Endothelial cell of umbilical vein (primary cell): ENCODE measurements around the gene MAPK11. TPM values are rescaled to one million over a fixed set of nuclear protein-coding genes. Genes with fewer than 3 reads are reported as not detected.

Experiments
- BruUV-seq: library from RNA; stranded (reverse); fragments of 400-500 nt; replicated peaks from 2 replicates; lab custom pipeline; 2021; lab: Mats Ljungman, UMichigan
- CTCF ChIA-PET: fragments of 300-600, 350-600 bp; sonication (Branson Sonifier 250); formaldehyde crosslinking; loops from one replicate; lab custom pipeline; 2021; ENCODE audit warnings: antibody characterized with exemption, inconsistent platforms; lab: Charles Lee
- POLR2A ChIA-PET: fragments of 300-600, 350-600 bp; sonication (Branson Sonifier 250); formaldehyde crosslinking; loops from one replicate; lab custom pipeline; 2021; ENCODE audit warnings: antibody characterized with exemption, inconsistent platforms; lab: Charles Lee
- DNase-seq: peaks from one replicate; pipeline ENCODE4 v3.0.0-alpha.2; 2011; ENCODE audit warnings: low read depth, low spot score
- FAIRE-seq: peaks from 2 replicates; lab custom pipeline; 2011; peaks lifted over from hg19 to GRCh38; lab: Jason Lieb, UNC
- H2AFZ ChIP-seq: 2 replicates; pipeline ENCODE4 v1.6.0; 2012; ENCODE audit warnings: low read depth, low read length, control low read depth, inconsistent platforms
- H3K27ac ChIP-seq: 2 replicates; pipeline ENCODE4 v1.5.1; 2011; ENCODE audit warnings: low read depth, mild to moderate bottlenecking, control low read depth, low read length, moderate library complexity; ENCODE audit not compliant: insufficient read depth
- H3K27me3 ChIP-seq, 2 experiments: 2 replicates each; pipeline versions ENCODE4 v1.6.0 to v1.6.1; 2011; ENCODE audit warnings: low read length in 2 of 2, mixed read lengths in 1 of 2; ENCODE audit not compliant: control insufficient read depth in 2 of 2, insufficient read depth in 2 of 2
- H3K36me3 ChIP-seq, 2 experiments: 2 replicates in 1 of 2; 3 replicates in 1 of 2; pipeline ENCODE4 v1.5.1; 2011; ENCODE audit warnings: low read length in 2 of 2, mild to moderate bottlenecking in 1 of 2, moderate library complexity in 1 of 2; ENCODE audit not compliant: control insufficient read depth in 2 of 2, insufficient read depth in 2 of 2; ENCODE audit errors: extremely low read depth in 1 of 2
- H3K4me1 ChIP-seq: 3 replicates; pipeline ENCODE4 v1.5.1; 2011; ENCODE audit warnings: mild to moderate bottlenecking, low read length; ENCODE audit not compliant: control insufficient read depth, insufficient read depth; ENCODE audit errors: extremely low read depth
- H3K4me2 ChIP-seq: 2 replicates; pipeline ENCODE4 v1.6.1; 2011; ENCODE audit warnings: low read length, control low read depth, mixed read lengths; ENCODE audit not compliant: insufficient read depth
- H3K4me3 ChIP-seq, 3 experiments: fragments of 200-600 bp in 1 of 3; sonication (generic), shearing (Covaris generic) in 1 of 3; replicated peaks in 1 of 3; 2 replicates each; pipeline ENCODE4 v1.5.1; 2011 to 2016; ENCODE audit warnings: control low read depth in 3 of 3, low read length in 3 of 3, mild to moderate bottlenecking in 2 of 3, inconsistent platforms in 1 of 3, low read depth in 1 of 3, moderate library complexity in 1 of 3; ENCODE audit not compliant: insufficient read depth in 1 of 3
- H3K79me2 ChIP-seq: 2 replicates; pipeline ENCODE4 v1.6.0; 2012; ENCODE audit warnings: low read length, inconsistent platforms; ENCODE audit not compliant: control insufficient read depth, insufficient read depth
- H3K9ac ChIP-seq: replicated peaks from 2 replicates; pipeline ENCODE3; 2011; ENCODE audit warnings: low read length, control low read depth; ENCODE audit not compliant: insufficient read depth; ENCODE audit errors: extremely low read depth
- H3K9me1 ChIP-seq: replicated peaks from 3 replicates; pipeline ENCODE4 v1.6.0; 2011; ENCODE audit warnings: mild to moderate bottlenecking, low read length; ENCODE audit not compliant: control insufficient read depth, insufficient read depth; ENCODE audit errors: extremely low read depth
- H3K9me3 ChIP-seq: replicated peaks from 2 replicates; pipeline ENCODE4 v1.5.1; 2012; ENCODE audit warnings: low read length, inconsistent platforms; ENCODE audit not compliant: control insufficient read depth, insufficient read depth
- H4K20me1 ChIP-seq: replicated peaks from 2 replicates; pipeline ENCODE3; 2011; ENCODE audit warnings: mild to moderate bottlenecking, low read length; ENCODE audit not compliant: control insufficient read depth, insufficient read depth; ENCODE audit errors: extremely low read depth
- EZH2 ChIP-seq: IDR thresholded peaks from 2 replicates; pipeline ENCODE4 v1.6.1; 2012; ENCODE audit warnings: borderline replicate concordance, low read depth, mild to moderate bottlenecking, moderate library complexity, low read length, inconsistent platforms; ENCODE audit not compliant: severe bottlenecking
- FOS ChIP-seq: IDR thresholded peaks from 2 replicates; pipeline ENCODE4 v1.6.1; 2011; ENCODE audit warnings: mild to moderate bottlenecking, low read length, moderate library complexity, borderline replicate concordance; ENCODE audit not compliant: insufficient read depth
- GATA2 ChIP-seq: IDR thresholded peaks from 2 replicates; pipeline ENCODE4 v1.7.0; 2011; ENCODE audit warnings: low read depth, mild to moderate bottlenecking, moderate library complexity, mixed read lengths, low read length; ENCODE audit not compliant: insufficient read length, insufficient read depth
- JUN ChIP-seq: IDR thresholded peaks from 2 replicates; pipeline ENCODE4 v1.6.1; 2011; ENCODE audit warnings: borderline replicate concordance, low read depth; ENCODE audit not compliant: insufficient read length, insufficient read depth
- MYC ChIP-seq: IDR thresholded peaks from one replicate; pipeline ENCODE4 v1.6.1; 2011; ENCODE audit warnings: mild to moderate bottlenecking, low read depth, low read length
- POLR2A ChIP-seq: IDR thresholded peaks from 2 replicates; pipeline ENCODE4 v1.6.1; 2012; ENCODE audit warnings: low read depth, mild to moderate bottlenecking, control low read depth, low read length
- POLR2AphosphoS5 ChIP-seq: IDR thresholded peaks from 2 replicates; pipeline ENCODE4 v1.6.1; 2012; ENCODE audit warnings: low read depth, mild to moderate bottlenecking, control low read depth, low read length, moderate library complexity; ENCODE audit not compliant: insufficient read depth
- dilution Hi-C: fragments of 300-500 bp; cut with MboI; formaldehyde crosslinking; loops from one replicate; pipeline ENCODE4 v1.15.0; 2019; ENCODE audit warnings: low sequenced_read_pairs; ENCODE audit not compliant: extremely low pct_ligation_motif_present
- intact Hi-C: fragments of 100-400 bp; cut with micrococcal nuclease; formaldehyde crosslinking; loops from one replicate; pipeline ENCODE4 v1.10.0; 2022
- polyA plus RNA-seq, 4 experiments: library from polyadenylated mRNA; depleted of rRNA in 3 of 4; stranded (reverse) in 3 of 4; unstranded in 1 of 4; fragments of >200 nt; gene quantifications; 2 replicates each; pipeline versions ENCODE4 v1.2.1 to v1.2.3, GENCODE V29; 2011 to 2012; ENCODE audit warnings: missing spikeins in 1 of 4
- total RNA-seq: library from RNA; stranded (reverse); gene quantifications from 2 replicates; pipeline ENCODE4 v1.2.3, GENCODE V29; 2021
- TF ChIP-seq, protein P1 (sequence below): IDR thresholded peaks from 2 replicates; pipeline ENCODE4 v1.6.1; 2011; ENCODE audit not compliant: insufficient read depth, insufficient read length
- TF ChIP-seq, protein P2 (sequence below), 2 donors: IDR thresholded peaks; 1 replicate in 1 of 2; 2 replicates in 1 of 2; pipeline ENCODE4 v1.5.1; 2011; ENCODE audit warnings: low read length in 2 of 2, mild to moderate bottlenecking in 2 of 2, moderate library complexity in 2 of 2, control low read depth in 1 of 2, inconsistent platforms in 1 of 2, low read depth in 1 of 2; ENCODE audit not compliant: insufficient read depth in 1 of 2; ENCODE audit errors: extremely low read depth in 1 of 2

Gene MAPK11
- total and polyA plus RNA-seq, 2 donors (not counting 3 experiments of a cell fraction or from before 2014, with no cell fraction given) = 22.8 to 26.3 TPM

DNA sequence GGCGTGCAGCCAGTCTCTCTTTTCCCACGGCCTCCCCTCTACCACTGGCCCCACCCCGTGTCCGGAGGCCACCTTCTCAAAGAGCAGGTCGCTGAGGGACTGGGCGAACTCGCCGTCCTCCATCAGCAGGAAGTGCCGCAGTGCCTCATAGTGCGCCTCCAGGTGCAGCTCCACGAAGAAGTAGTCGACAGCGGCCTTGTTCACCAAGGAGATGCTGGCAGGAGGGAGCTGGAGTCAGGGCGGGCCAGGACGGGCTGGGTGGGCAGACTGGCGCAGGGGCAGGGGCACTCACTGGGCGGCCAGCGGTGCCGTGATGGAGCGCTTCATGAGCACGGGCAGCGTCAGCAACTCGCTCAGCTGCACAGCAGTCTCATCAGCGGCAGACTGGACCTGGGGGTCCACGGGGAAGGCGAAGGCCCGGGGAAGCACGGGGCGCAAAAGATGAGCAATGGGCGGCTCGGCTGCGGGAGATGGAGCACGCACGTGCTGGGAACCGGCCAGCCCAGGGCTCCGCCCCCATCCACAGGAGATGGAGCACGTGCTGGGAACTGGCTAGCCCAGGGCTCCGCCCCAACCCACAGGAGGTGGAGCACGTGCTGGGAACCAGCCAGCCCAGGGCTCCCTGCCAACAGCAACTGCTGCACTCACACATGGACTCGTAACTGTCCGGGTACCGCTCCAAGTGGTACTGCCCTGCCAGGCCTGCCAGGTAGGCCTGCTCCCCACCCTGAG is 51.0 kb downstream of the MAPK11 start:
- no peak overlapping the region for H3K4me3 ChIP-seq
- dilution Hi-C loops (no loop called here), intact Hi-C loops (no loop called here)
- peaks cover 7% of the 10 kb centered on the region for H3K79me2 ChIP-seq
- no peaks in the 10 kb centered on the region for H3K9me1 ChIP-seq
- H3K4me2 ChIP-seq = no peak overlapping the region
- peaks cover 23 to 67% of the 10 kb centered on the region in 2 experiments for H3K36me3 ChIP-seq
- H3K9ac ChIP-seq = no peak overlapping the region
- no peaks in the 10 kb centered on the region for H3K27me3 ChIP-seq
- H3K9me3 ChIP-seq = no peaks in the 10 kb centered on the region
- peak; percentile 62 for FAIRE-seq
- ChIA-PET CTCF (no interaction called here), POLR2A (no interaction called here)
- H3K4me1 ChIP-seq = no peaks in the 10 kb centered on the region
- no peak overlapping the region for H2AFZ ChIP-seq
- DNase-seq = peak; percentile 78
- TF ChIP-seq, protein P1, sequence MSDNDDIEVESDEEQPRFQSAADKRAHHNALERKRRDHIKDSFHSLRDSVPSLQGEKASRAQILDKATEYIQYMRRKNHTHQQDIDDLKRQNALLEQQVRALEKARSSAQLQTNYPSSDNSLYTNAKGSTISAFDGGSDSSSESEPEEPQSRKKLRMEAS = peak; percentile 93
- TF ChIP-seq FOS (no peak), MYC (no peak)
- no peaks in the 10 kb centered on the region for H4K20me1 ChIP-seq
- no peak overlapping the region for H3K27ac ChIP-seq
- BruUV-seq = no TSS peak

DNA sequence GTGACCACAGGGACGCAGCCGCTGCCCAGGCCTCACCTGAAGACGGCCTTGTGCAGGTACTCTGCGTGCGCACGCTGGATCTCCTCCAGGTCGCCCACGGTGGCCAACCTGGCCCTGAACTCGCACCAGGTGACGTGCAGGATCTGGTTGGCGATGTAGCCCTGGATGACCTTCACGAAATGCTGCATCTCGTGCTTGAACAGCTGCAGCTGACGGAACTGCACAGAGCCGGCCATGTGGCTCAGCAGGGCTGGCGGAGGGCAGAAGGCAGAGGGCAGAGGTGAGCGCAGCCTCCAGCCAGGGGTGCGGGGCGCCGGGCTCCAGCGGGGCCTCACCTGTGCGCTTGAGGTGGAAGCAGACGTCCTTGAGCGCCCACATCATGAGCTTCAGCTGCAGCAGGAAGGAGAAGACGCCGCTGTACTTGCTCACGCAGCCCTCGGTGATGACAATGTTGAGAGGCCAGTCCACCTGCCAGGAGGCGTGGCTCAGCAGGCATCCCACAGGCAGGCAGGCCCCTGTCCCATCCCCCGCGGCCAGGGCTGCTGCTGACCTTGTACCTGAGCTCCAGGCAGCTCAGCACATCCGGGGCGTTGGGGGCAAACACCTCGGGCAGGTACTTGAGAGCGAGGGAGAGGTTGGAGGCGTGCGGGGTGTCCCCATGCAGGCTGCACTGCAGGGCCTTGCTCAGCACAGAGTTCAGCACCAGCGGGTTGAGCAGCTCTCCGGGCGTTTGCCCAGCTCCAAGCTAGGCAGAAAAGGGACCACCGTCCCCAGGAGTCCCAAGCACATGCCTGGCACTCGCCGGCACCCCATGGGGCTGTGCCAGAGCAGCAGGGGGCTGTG is 51.8 kb downstream of the MAPK11 start:
- H4K20me1 ChIP-seq = no peaks in the 10 kb centered on the region
- BruUV-seq = TSS peak; percentile 6
- H3K4me1 ChIP-seq = no peaks in the 10 kb centered on the region
- dilution Hi-C loops = no loop called here
- no peak for TF ChIP-seq JUN
- no peak for TF ChIP-seq POLR2A
- no peak for TF ChIP-seq EZH2
- TF ChIP-seq, protein P2, sequence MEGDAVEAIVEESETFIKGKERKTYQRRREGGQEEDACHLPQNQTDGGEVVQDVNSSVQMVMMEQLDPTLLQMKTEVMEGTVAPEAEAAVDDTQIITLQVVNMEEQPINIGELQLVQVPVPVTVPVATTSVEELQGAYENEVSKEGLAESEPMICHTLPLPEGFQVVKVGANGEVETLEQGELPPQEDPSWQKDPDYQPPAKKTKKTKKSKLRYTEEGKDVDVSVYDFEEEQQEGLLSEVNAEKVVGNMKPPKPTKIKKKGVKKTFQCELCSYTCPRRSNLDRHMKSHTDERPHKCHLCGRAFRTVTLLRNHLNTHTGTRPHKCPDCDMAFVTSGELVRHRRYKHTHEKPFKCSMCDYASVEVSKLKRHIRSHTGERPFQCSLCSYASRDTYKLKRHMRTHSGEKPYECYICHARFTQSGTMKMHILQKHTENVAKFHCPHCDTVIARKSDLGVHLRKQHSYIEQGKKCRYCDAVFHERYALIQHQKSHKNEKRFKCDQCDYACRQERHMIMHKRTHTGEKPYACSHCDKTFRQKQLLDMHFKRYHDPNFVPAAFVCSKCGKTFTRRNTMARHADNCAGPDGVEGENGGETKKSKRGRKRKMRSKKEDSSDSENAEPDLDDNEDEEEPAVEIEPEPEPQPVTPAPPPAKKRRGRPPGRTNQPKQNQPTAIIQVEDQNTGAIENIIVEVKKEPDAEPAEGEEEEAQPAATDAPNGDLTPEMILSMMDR (IDR thresholded peaks at IDR 0.05; ENCODE audit: extremely low read depth in 1 of 2, insufficient read depth in 1 of 2, low read depth in 1 of 2, low read length in 2 of 2) = no peak
- no peak for TF ChIP-seq POLR2AphosphoS5
- TF ChIP-seq GATA2 = no peak
- TF ChIP-seq FOS = no peak
- no peak for TF ChIP-seq MYC
- TF ChIP-seq, protein P1 = no peak
- H3K9me1 ChIP-seq = no peaks in the 10 kb centered on the region
- no peak overlapping the region for H3K4me3 ChIP-seq
- no peak overlapping the region for H3K27ac ChIP-seq
- DNase-seq = no peak
- no peak for FAIRE-seq
- H3K79me2 ChIP-seq = peaks cover 9% of the 10 kb centered on the region
- POLR2A ChIA-PET = no interaction called here
- H3K27me3 ChIP-seq = no peaks in the 10 kb centered on the region
- CTCF ChIA-PET = interaction anchor here (0.8 kb wide), 1 partner anchor 12 kb away, joined by 3 read pairs; no protein-coding TSS in a partner anchor
- H3K36me3 ChIP-seq = peaks cover 23 to 63% of the 10 kb centered on the region in 2 experiments
- H2AFZ ChIP-seq = no peak overlapping the region
- H3K9me3 ChIP-seq = no peaks in the 10 kb centered on the region
- H3K9ac ChIP-seq = no peak overlapping the region
- intact Hi-C loops = no loop called here
- H3K4me2 ChIP-seq = no peak overlapping the region
